Transverse colon (tissue), 4 donors: Measurements from ENCODE around the gene EHMT1. TPM values are rescaled to one million over a fixed set of nuclear protein-coding genes. Genes with fewer than 3 reads are reported as not detected.

ENCODE experiments used
- DNase-seq: peaks from one replicate; pipeline ENCODE4 v3.0.0-alpha.2; 2019
- H3K27ac ChIP-seq, 4 donors: fragments of 200-600 bp; sonication (generic); 2 replicates each; pipeline ENCODE4 v1.5.1; 2016 to 2018; ENCODE audit warnings: inconsistent platforms in 4 of 4
- H3K27me3 ChIP-seq: fragments of 200-600 bp; sonication (generic); 2 replicates; pipeline ENCODE4 v1.5.1; 2017; ENCODE audit warnings: inconsistent platforms
- H3K36me3 ChIP-seq, 4 donors: fragments of 200-600 bp; sonication (generic); 2 replicates each; pipeline ENCODE4 v1.5.1; 2017 to 2019; ENCODE audit warnings: inconsistent platforms in 4 of 4
- H3K4me1 ChIP-seq, 4 donors: fragments of 200-600 bp; sonication (generic); 2 replicates each; pipeline ENCODE4 v1.5.1; 2017 to 2020; ENCODE audit warnings: inconsistent platforms in 4 of 4
- H3K4me3 ChIP-seq, 4 donors: fragments of 200-600 bp; sonication (generic); 1 replicate in 1 of 4; 2 replicates in 3 of 4; pipeline versions ENCODE4 v1.5.1 to v1.6.1; 2017 to 2019; ENCODE audit warnings: inconsistent platforms in 4 of 4
- H3K9me3 ChIP-seq, 2 donors: fragments of 200-600 bp; sonication (generic); 2 replicates each; pipeline ENCODE4 v1.5.1; 2017 to 2019; ENCODE audit warnings: inconsistent platforms in 2 of 2
- CTCF ChIP-seq, 5 experiments: fragments of 200-600 bp in 3 of 5; fragments of 450-650 bp in 2 of 5; sonication (generic) in 3 of 5; IDR thresholded peaks; 1 replicate in 2 of 5; 2 replicates in 3 of 5; pipeline ENCODE4 v1.5.1; 2016 to 2017; ENCODE audit warnings: antibody characterized with exemption in 5 of 5, inconsistent platforms in 3 of 5, mild to moderate bottlenecking in 2 of 5, moderate library complexity in 1 of 5
- EP300 ChIP-seq: sonication (generic); formaldehyde crosslinking; IDR thresholded peaks from one replicate; pipeline ENCODE4 v1.6.1; 2017; ENCODE audit warnings: antibody characterized with exemption, low read depth
- POLR2A ChIP-seq: fragments of 450-650 bp; IDR thresholded peaks from one replicate; pipeline ENCODE4 v1.6.1; 2016; ENCODE audit warnings: antibody characterized with exemption, mild to moderate bottlenecking, moderate library complexity
- POLR2AphosphoS5 ChIP-seq, 3 donors: sonication (generic); formaldehyde crosslinking; IDR thresholded peaks; one replicate each; pipeline ENCODE4 v1.6.1; 2016; ENCODE audit warnings: antibody characterized with exemption in 3 of 3
- WGBS, 2 donors: methylation state at CpG; one replicate each; pipeline ENCODE4 v1.1.5; 2018; ENCODE audit warnings: low coverage in 1 of 2; 5-methylcytosine and 5-hydroxymethylcytosine counted together
- in situ Hi-C, 4 donors: fragments of 200-750 bp; cut with MboI; loops; one replicate each; pipeline versions ENCODE4 v1.15.0 to v1.15.1; 2017; ENCODE audit warnings: low sequenced_read_pairs in 3 of 4, low pct_ligation_motif_present in 1 of 4, low pct_unique_long_range_greater_than_20kb in 1 of 4
- intact Hi-C: fragments of 100-400 bp; cut with DNase I; formaldehyde crosslinking; loops from one replicate; pipeline ENCODE4 v1.15.1; 2023; ENCODE audit warnings: low total_unique reads
- total RNA-seq, 4 donors: library from RNA; depleted of rRNA; stranded (reverse); fragments of >200 nt; gene quantifications; one replicate each; pipeline ENCODE4 v1.1.0, GENCODE V29; 2016

EHMT1 gene
- total RNA-seq, 4 donors from 2014 or later, result 93.8 to 184 (median 139) TPM

- in situ Hi-C loops, result no loop called here
These were observed 24.1 kb downstream of the EHMT1 start for GRCh38 chr9:137642892-137643291.

GRCh38 chr9:137643921-137644320 lies 25.1 kb downstream of the EHMT1 start:
- Histone ChIP-seq H3K9me3 (no peaks in the 10 kb centered on the region), H3K36me3 (no peaks in the 10 kb centered on the region), H3K27me3 (no peaks in the 10 kb centered on the region), H3K4me1 (peaks cover 0 to 14% (median 5%) of the 10 kb centered on the region in 4 donors), H3K4me3 (no peak overlapping the region), H3K27ac (no peak overlapping the region)
- intact Hi-C loops (no loop called here), in situ Hi-C loops (no loop called here)
- TF ChIP-seq CTCF (IDR thresholded peaks at IDR 0.05) (no peak), POLR2A (no peak), POLR2AphosphoS5 (IDR thresholded peaks at IDR 0.05) (no peak), EP300 (no peak)
- WGBS, 2 donors, result 90% methylated on average over 14 of the region's 14 CpGs; no CpG with 5 or more reads in 1 of the 2 donors
- no peak for DNase-seq

More at GRCh38 chr9:137642892-137643291, 24.1 kb downstream of the EHMT1 start:
- 79 to 99% methylated on average over 2 to 5 of the region's 5 CpGs for WGBS, 2 donors
- DNase-seq, result no peak
- no peaks in the 10 kb centered on the region for H3K9me3 ChIP-seq
- no peaks in the 10 kb centered on the region for H3K36me3 ChIP-seq
- no peak overlapping the region for H3K27ac ChIP-seq
- TF ChIP-seq EP300 (no peak), POLR2AphosphoS5 (IDR thresholded peaks at IDR 0.05) (no peak), POLR2A (no peak), CTCF (IDR thresholded peaks at IDR 0.05) (no peak)
- H3K4me3 ChIP-seq, result no peak overlapping the region
- intact Hi-C loops, result no loop called here
- peaks cover 0 to 18% (median 5%) of the 10 kb centered on the region in 4 donors for H3K4me1 ChIP-seq
- H3K27me3 ChIP-seq, result no peaks in the 10 kb centered on the region

GRCh38 chr9:137645211-137645610 lies 26.4 kb downstream of the EHMT1 start:
- Histone ChIP-seq H3K9me3 (no peaks in the 10 kb centered on the region), H3K4me1 (peaks cover 0 to 8% (median 0%) of the 10 kb centered on the region in 4 donors), H3K27ac (no peak overlapping the region), H3K4me3 (no peak overlapping the region), H3K27me3 (no peaks in the 10 kb centered on the region), H3K36me3 (no peaks in the 10 kb centered on the region)
- intact Hi-C loops, result no loop called here
- WGBS, 2 donors, result 89 to 94% methylated on average over 4 to 5 of the region's 5 CpGs
- in situ Hi-C loops, result no loop called here
- TF ChIP-seq EP300 (no peak), CTCF (IDR thresholded peaks at IDR 0.05) (no peak)
- DNase-seq, result no peak

- Histone ChIP-seq H3K4me3 (no peak overlapping the region), H3K9me3 (no peaks in the 10 kb centered on the region), H3K27me3 (no peaks in the 10 kb centered on the region), H3K27ac (no peak overlapping the region), H3K36me3 (peaks cover 0 to under 1% (median 0%) of the 10 kb centered on the region in 4 donors), H3K4me1 (peaks cover 0 to 7% (median 0%) of the 10 kb centered on the region in 4 donors)
- WGBS, 2 donors, result 91% methylated on average over 13 of the region's 13 CpGs; no CpG with 5 or more reads in 1 of the 2 donors
- in situ Hi-C loops, result no loop called here
- TF ChIP-seq CTCF (IDR thresholded peaks at IDR 0.05) (no peak), EP300 (no peak), POLR2A (no peak), POLR2AphosphoS5 (IDR thresholded peaks at IDR 0.05) (no peak)
- no peak for DNase-seq
- intact Hi-C loops, result no loop called here
These were observed 27.5 kb downstream of the EHMT1 start for GRCh38 chr9:137646341-137646740.
